Activated CD4-positive, alpha-beta T cell treated with anti-CD3 and anti-CD28 coated beads, Interleukin-2, amount 10 ng/mL, durations not matched to agents 24 days and 14 days (primary cell): ENCODE results near the gene TBC1D8. TPM values are rescaled to one million over a fixed set of nuclear protein-coding genes. Genes with fewer than 3 reads are reported as not detected.

Experiments used
- DNase-seq: peaks from one replicate; pipeline ENCODE4 v3.0.0; 2022
- H3K27ac Mint-ChIP-seq: one replicate; pipeline ENCODE4 v1.8.0; 2022; ENCODE audit warnings: mild to moderate bottlenecking, mixed read lengths
- H3K27me3 Mint-ChIP-seq: one replicate; pipeline ENCODE4 v1.8.0; 2022; ENCODE audit warnings: mixed read lengths
- H3K36me3 Mint-ChIP-seq: one replicate; pipeline ENCODE4 v1.8.0; 2022; ENCODE audit warnings: low read depth, mild to moderate bottlenecking, mixed read lengths
- H3K4me1 Mint-ChIP-seq: one replicate; pipeline ENCODE4 v1.8.0; 2021; ENCODE audit warnings: mixed read lengths
- H3K4me3 Mint-ChIP-seq: one replicate; pipeline ENCODE4 v1.8.0; 2022; ENCODE audit warnings: mild to moderate bottlenecking, moderate library complexity, mixed read lengths
- H3K9me3 Mint-ChIP-seq: one replicate; pipeline ENCODE4 v1.8.0; 2021; ENCODE audit warnings: mixed read lengths
- intact Hi-C: fragments of 100-400 bp; cut with micrococcal nuclease; formaldehyde crosslinking; loops from one replicate; pipeline ENCODE4 v1.15.1; 2023
- total RNA-seq: library from RNA; stranded (reverse); gene quantifications from 2 replicates; pipeline ENCODE4 v1.2.3, GENCODE V29; 2022

The TBC1D8 gene
- total RNA-seq, 1 donor from 2014 or later, result 1.4 TPM

GRCh38 chr2:101152272-101153076 lies 1.3 kb upstream of the TBC1D8 start:
- intact Hi-C loops, result loop anchor here (5.0 kb wide), 2 partner anchors 150 to 155 kb away; partner anchors contain the start of genes RNF149 and RPL31
- no peaks in the 10 kb centered on the region for H3K9me3 Mint-ChIP-seq
- H3K4me1 Mint-ChIP-seq, result peaks cover 17% of the 10 kb centered on the region
- H3K27ac Mint-ChIP-seq, result no peak overlapping the region
- DNase-seq, result peak; percentile 61
- H3K27me3 Mint-ChIP-seq, result peaks cover 68% of the 10 kb centered on the region
- H3K36me3 Mint-ChIP-seq, result no peaks in the 10 kb centered on the region
- H3K4me3 Mint-ChIP-seq, result peak overlapping the region; percentile 68

GRCh38 chr2:101151859-101152271 lies 683 bp upstream of the TBC1D8 start:
- Mint-ChIP-seq H3K27me3 (peaks cover 73% of the 10 kb centered on the region), H3K4me3 (peak overlapping the region; percentile 68), H3K9me3 (no peaks in the 10 kb centered on the region), H3K4me1 (peaks cover 17% of the 10 kb centered on the region), H3K27ac (peak overlapping the region; percentile 48), H3K36me3 (no peaks in the 10 kb centered on the region)
- DNase-seq, result no peak
- intact Hi-C loops, result loop anchor here (1.0 to 5.0 kb wide), 3 partner anchors 100 to 155 kb away; partner anchors contain the start of genes CNOT11, RNF149 and RPL31

- no peak for DNase-seq
- H3K4me1 Mint-ChIP-seq, result peaks cover 17% of the 10 kb centered on the region
- H3K27me3 Mint-ChIP-seq, result peaks cover 76% of the 10 kb centered on the region
- peak overlapping the region; percentile 76 for H3K4me3 Mint-ChIP-seq
- no peaks in the 10 kb centered on the region for H3K9me3 Mint-ChIP-seq
- intact Hi-C loops, result loop anchor here (1.0 to 5.0 kb wide), 3 partner anchors 102 to 157 kb away; partner anchors contain the start of genes CNOT11, RNF149 and RPL31
- H3K36me3 Mint-ChIP-seq, result no peaks in the 10 kb centered on the region
- H3K27ac Mint-ChIP-seq, result peak overlapping the region; percentile 7
Measured at GRCh38 chr2:101150306-101151145, 656 bp downstream of the TBC1D8 start.

GRCh38 chr2:101149241-101150192 lies 1.7 kb downstream of the TBC1D8 start:
- Mint-ChIP-seq H3K36me3 (no peaks in the 10 kb centered on the region), H3K9me3 (no peaks in the 10 kb centered on the region), H3K4me1 (peaks cover 17% of the 10 kb centered on the region), H3K27ac (no peak overlapping the region), H3K27me3 (peaks cover 71% of the 10 kb centered on the region), H3K4me3 (peak overlapping the region; percentile 76)
- no peak for DNase-seq
- intact Hi-C loops, result loop anchor here (5.0 kb wide), 2 partner anchors 147 to 158 kb away; partner anchors contain the start of genes RNF149 and RPL31

GRCh38 chr2:101148777-101149176 lies 2.4 kb downstream of the TBC1D8 start:
- H3K4me3 Mint-ChIP-seq, result peak overlapping the region; percentile 11
- H3K9me3 Mint-ChIP-seq, result no peaks in the 10 kb centered on the region
- H3K36me3 Mint-ChIP-seq, result no peaks in the 10 kb centered on the region
- H3K27me3 Mint-ChIP-seq, result peaks cover 63% of the 10 kb centered on the region
- intact Hi-C loops, result no loop called here
- no peak for DNase-seq
- no peak overlapping the region for H3K27ac Mint-ChIP-seq
- peaks cover 17% of the 10 kb centered on the region for H3K4me1 Mint-ChIP-seq

GRCh38 chr2:101147971-101148370 lies 3.2 kb downstream of the TBC1D8 start:
- H3K27me3 Mint-ChIP-seq, result peaks cover 55% of the 10 kb centered on the region
- intact Hi-C loops, result no loop called here
- H3K27ac Mint-ChIP-seq, result no peak overlapping the region
- H3K4me3 Mint-ChIP-seq, result no peak overlapping the region
- H3K9me3 Mint-ChIP-seq, result no peaks in the 10 kb centered on the region
- H3K4me1 Mint-ChIP-seq, result peaks cover 17% of the 10 kb centered on the region
- no peak for DNase-seq
- no peaks in the 10 kb centered on the region for H3K36me3 Mint-ChIP-seq

GRCh38 chr2:101147062-101147461 lies 4.1 kb downstream of the TBC1D8 start:
- H3K9me3 Mint-ChIP-seq, result no peaks in the 10 kb centered on the region
- H3K36me3 Mint-ChIP-seq, result no peaks in the 10 kb centered on the region
- DNase-seq, result no peak
- peaks cover 9% of the 10 kb centered on the region for H3K4me1 Mint-ChIP-seq
- H3K27me3 Mint-ChIP-seq, result peaks cover 49% of the 10 kb centered on the region
- H3K4me3 Mint-ChIP-seq, result no peak overlapping the region
- intact Hi-C loops, result no loop called here
- no peak overlapping the region for H3K27ac Mint-ChIP-seq

GRCh38 chr2:101146535-101146934 lies 4.6 kb downstream of the TBC1D8 start:
- no peak overlapping the region for H3K4me3 Mint-ChIP-seq
- DNase-seq, result no peak
- H3K9me3 Mint-ChIP-seq, result no peaks in the 10 kb centered on the region
- H3K4me1 Mint-ChIP-seq, result peaks cover 4% of the 10 kb centered on the region
- intact Hi-C loops, result no loop called here
- H3K27me3 Mint-ChIP-seq, result peaks cover 46% of the 10 kb centered on the region
- H3K27ac Mint-ChIP-seq, result no peak overlapping the region
- no peaks in the 10 kb centered on the region for H3K36me3 Mint-ChIP-seq

- peaks cover 46% of the 10 kb centered on the region for H3K27me3 Mint-ChIP-seq
- H3K9me3 Mint-ChIP-seq, result no peaks in the 10 kb centered on the region
- no peak for DNase-seq
- intact Hi-C loops, result no loop called here
- no peak overlapping the region for H3K4me3 Mint-ChIP-seq
- peaks cover 4% of the 10 kb centered on the region for H3K4me1 Mint-ChIP-seq
- no peak overlapping the region for H3K27ac Mint-ChIP-seq
- no peaks in the 10 kb centered on the region for H3K36me3 Mint-ChIP-seq
Measured at GRCh38 chr2:101145406-101145805, 5.8 kb downstream of the TBC1D8 start.

- no peak for DNase-seq
- H3K9me3 Mint-ChIP-seq, result no peaks in the 10 kb centered on the region
- H3K4me1 Mint-ChIP-seq, result no peaks in the 10 kb centered on the region
- peaks cover 14% of the 10 kb centered on the region for H3K27me3 Mint-ChIP-seq
- intact Hi-C loops, result no loop called here
- no peak overlapping the region for H3K4me3 Mint-ChIP-seq
- no peak overlapping the region for H3K27ac Mint-ChIP-seq
- H3K36me3 Mint-ChIP-seq, result no peaks in the 10 kb centered on the region
Measured at GRCh38 chr2:101142163-101142562, 9.0 kb downstream of the TBC1D8 start.

- H3K36me3 Mint-ChIP-seq, result no peaks in the 10 kb centered on the region
- no peaks in the 10 kb centered on the region for H3K4me1 Mint-ChIP-seq
- no peak overlapping the region for H3K27ac Mint-ChIP-seq
- peaks cover 8% of the 10 kb centered on the region for H3K27me3 Mint-ChIP-seq
- H3K4me3 Mint-ChIP-seq, result no peak overlapping the region
- no peak for DNase-seq
- intact Hi-C loops, result no loop called here
- no peaks in the 10 kb centered on the region for H3K9me3 Mint-ChIP-seq
Measured at GRCh38 chr2:101140978-101141655, 10.1 kb downstream of the TBC1D8 start.

GRCh38 chr2:101140237-101140636 lies 10.9 kb downstream of the TBC1D8 start:
- Mint-ChIP-seq H3K4me3 (no peak overlapping the region), H3K27me3 (peaks cover 8% of the 10 kb centered on the region), H3K36me3 (no peaks in the 10 kb centered on the region), H3K4me1 (no peaks in the 10 kb centered on the region), H3K9me3 (no peaks in the 10 kb centered on the region), H3K27ac (no peak overlapping the region)
- DNase-seq, result no peak
- intact Hi-C loops, result no loop called here

GRCh38 chr2:101139495-101139894 lies 11.7 kb downstream of the TBC1D8 start:
- H3K27ac Mint-ChIP-seq, result no peak overlapping the region
- H3K9me3 Mint-ChIP-seq, result no peaks in the 10 kb centered on the region
- no peak overlapping the region for H3K4me3 Mint-ChIP-seq
- H3K36me3 Mint-ChIP-seq, result no peaks in the 10 kb centered on the region
- DNase-seq, result no peak
- H3K27me3 Mint-ChIP-seq, result peaks cover 6% of the 10 kb centered on the region
- H3K4me1 Mint-ChIP-seq, result no peaks in the 10 kb centered on the region
- intact Hi-C loops, result no loop called here
